22Rv1 (cell line): ENCODE measurements around the gene TMEM95.

ENCODE experiments used
- H3K27ac ChIP-seq: fragments of 450-650 bp; 2 replicates; pipeline ENCODE4 v1.5.1; 2017
- CTCF ChIP-seq: fragments of 450-650 bp; IDR thresholded peaks from 2 replicates; pipeline ENCODE4 v1.5.1; 2017; ENCODE audit warnings: mild to moderate bottlenecking
- ZFX ChIP-seq: fragments of 450-650 bp; IDR thresholded peaks from 2 replicates; pipeline ENCODE4 v1.6.1; 2017; ENCODE audit warnings: antibody characterized with exemption, borderline replicate concordance

The TMEM95 gene

GRCh38 chr17:7403977-7404736 lies 49.2 kb downstream of the TMEM95 start, which contains the start of gene TMEM256:
Gene TMEM256, minus strand, starts transcription at chr17:7404097. Its CDS starts 13 bp downstream, at chr17:7404084.
- TF ChIP-seq ZFX (no peak), CTCF (no peak)
- H3K27ac ChIP-seq: peak within 1 kb of the TSS; percentile 87

- H3K27ac ChIP-seq: peak overlapping the region; percentile 87
- TF ChIP-seq CTCF: no peak
- no peak for TF ChIP-seq ZFX
These were observed 49.9 kb downstream of the TMEM95 start for GRCh38 chr17:7404737-7405349.

GRCh38 chr17:7405350-7406234 lies 50.6 kb downstream of the TMEM95 start:
- H3K27ac ChIP-seq: peak overlapping the region; percentile 87
- no peak for TF ChIP-seq CTCF
- TF ChIP-seq ZFX: no peak

- no peak for TF ChIP-seq CTCF
- TF ChIP-seq ZFX: no peak
- peak overlapping the region; percentile 87 for H3K27ac ChIP-seq
These were observed 51.4 kb downstream of the TMEM95 start for GRCh38 chr17:7406235-7406825.
